GM18870 (cell line): ENCODE results near the gene ZSWIM6.

Experiments
- ATAC-seq: cut with Tn5 transposase; IDR thresholded peaks from one replicate; pipeline ENCODE4 v1.9.1; 2021; ENCODE audit warnings: moderate library complexity; ENCODE audit not compliant: unreplicated experiment

Gene ZSWIM6

DNA sequence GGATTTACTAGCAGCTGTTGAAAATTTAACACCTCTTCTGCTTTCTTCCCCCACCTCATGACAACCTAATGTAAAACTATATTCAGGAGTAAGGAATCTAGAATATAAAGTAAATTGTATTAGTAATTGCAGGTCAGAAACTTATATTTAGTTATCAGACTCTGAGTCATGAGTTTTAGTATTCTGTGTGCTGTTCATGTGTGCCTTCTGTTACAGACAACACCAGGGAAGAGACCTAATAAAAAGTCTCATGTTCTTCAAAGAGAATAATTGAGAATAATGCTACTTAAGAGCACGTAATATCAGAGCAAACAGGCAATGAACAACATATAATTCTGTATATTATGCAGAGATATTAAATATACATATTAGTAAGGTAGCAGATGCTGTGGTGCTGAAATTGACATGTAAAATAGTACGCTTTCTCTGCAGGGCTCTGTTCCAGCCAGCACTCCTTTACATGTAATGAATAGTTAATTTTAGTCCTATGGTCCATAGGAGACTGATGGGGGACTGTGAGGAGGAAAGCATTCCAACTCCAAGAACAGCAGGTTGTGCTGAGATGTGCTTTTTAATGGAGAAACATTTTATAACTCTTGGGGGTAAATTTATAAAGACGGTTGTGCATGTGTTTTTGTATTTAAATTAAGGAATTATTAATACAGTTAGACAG, 106.4 kb downstream of the ZSWIM6 start:
- no peak for ATAC-seq

DNA sequence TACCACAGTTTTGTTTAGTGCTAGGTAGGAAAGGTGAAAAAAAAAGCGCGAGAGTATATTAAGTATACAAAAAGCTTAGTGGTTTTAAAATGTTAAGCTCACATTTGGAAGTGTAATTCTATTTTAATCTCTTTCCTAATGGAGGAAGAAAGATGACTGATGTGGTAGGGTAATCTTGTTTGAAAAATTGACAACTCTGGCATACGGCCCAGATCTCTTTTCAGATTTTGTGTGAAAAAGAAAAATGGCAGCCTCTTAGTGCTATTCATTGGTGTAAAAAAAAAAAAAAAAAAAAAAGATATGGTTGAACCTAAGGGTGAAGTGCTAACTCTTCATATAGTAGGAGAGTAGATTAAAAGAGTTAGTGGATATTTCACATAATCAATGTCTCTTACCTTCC, 108.0 kb downstream of the ZSWIM6 start:
- no peak for ATAC-seq

DNA sequence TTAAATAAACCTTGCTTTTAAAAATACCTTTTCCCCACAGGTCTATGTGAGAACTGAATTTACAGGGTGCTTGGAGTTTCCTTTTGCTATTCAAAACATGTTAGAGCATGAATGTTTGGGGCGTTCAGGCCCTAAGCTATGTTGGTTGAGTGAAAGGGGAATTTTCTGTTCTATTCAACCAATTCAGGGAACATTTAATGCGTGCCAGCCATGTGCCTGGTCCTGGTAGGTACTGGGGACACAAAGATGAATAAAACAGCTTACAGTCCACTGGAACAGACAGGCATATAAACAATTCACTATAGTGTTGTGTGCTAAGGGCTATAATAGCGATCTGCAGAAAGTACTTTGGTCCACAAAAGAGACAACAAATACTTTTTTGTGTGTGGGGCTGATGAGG, 108.5 kb downstream of the ZSWIM6 start:
- ATAC-seq: no peak

DNA sequence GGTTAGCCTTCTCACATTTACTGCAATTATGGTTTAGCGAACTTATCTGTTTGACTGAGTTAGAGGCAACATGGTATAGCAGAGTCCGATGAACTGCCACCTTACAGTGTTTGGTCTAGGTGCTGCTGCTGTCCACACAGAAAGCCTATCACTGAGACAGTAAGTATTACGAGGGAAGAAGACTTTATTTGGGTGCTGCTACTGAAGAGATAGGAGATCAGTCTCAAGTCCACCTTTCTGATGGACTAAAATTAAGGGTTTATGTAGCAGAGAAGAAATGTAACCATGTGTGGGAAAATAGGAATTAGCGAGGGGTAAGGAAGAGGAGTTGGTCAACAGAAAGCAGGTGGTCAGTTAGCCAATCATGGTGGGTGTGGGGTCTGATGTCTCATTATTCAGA, 109.7 kb downstream of the ZSWIM6 start:
- ATAC-seq: no peak

DNA sequence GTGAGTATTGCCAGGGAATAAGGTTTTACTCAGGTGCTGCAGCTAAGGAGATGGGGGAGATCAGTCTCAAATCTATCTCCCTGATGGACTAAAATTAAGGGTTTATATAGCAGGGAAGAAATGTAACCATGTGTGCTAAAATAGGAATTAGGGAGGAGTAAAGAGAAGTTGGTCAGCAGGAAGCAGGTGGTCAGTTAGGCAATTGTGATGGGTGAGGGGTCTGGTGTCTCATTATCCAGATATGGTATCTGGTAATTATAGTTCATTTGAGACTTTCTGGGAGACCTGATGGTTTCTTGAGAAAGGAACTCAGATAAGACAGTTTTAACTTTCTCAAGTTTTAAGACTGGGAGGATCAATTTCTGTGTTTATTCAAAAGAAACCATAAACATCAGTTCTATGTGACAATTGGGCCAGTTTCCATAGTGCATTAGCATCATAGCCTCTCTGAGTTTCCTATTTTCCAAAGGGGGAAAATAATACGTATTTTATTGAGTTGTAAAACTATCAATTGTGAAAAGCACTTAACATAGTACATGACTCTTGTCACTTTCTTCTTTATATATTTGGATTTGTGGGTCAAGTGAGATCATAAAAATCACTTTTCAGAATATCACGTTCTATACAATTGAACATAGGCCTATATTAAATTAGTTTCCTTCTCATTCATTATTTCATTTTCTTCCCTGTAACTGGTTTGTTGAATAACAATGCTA, 115.9 kb downstream of the ZSWIM6 start:
- ATAC-seq: no peak

DNA sequence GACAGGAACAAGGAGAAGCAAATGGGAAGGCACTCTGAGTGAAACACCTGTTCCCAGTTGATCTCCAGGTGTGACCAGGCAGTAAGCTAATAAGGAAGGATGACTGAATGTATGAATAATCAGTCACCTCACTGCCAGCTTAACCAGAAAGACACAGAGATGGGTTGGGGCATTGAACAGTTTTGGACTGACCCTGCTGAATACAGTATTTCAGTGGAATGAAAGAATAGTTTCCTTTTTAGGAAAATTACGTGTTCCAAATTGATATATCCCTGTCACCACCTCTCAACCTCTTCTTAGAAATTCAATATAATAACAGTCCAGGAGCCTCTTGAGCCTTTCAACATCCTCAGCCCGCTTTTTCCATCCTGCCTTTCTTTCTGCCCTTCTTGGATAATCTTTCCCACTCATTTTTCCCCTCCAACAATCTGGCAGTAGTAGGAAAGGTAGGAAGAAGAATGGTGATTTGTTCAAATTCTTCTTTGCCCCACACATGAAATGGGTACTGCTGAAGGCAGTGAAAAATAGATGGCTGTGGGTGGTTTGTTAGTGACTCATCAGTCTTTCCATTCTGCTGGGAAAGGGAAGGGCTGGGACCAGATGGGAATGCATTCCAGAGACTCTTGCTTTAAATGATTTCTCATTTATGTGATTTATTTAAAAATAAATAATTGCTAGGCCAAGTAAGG, 117.9 kb downstream of the ZSWIM6 start:
- ATAC-seq: no peak

DNA sequence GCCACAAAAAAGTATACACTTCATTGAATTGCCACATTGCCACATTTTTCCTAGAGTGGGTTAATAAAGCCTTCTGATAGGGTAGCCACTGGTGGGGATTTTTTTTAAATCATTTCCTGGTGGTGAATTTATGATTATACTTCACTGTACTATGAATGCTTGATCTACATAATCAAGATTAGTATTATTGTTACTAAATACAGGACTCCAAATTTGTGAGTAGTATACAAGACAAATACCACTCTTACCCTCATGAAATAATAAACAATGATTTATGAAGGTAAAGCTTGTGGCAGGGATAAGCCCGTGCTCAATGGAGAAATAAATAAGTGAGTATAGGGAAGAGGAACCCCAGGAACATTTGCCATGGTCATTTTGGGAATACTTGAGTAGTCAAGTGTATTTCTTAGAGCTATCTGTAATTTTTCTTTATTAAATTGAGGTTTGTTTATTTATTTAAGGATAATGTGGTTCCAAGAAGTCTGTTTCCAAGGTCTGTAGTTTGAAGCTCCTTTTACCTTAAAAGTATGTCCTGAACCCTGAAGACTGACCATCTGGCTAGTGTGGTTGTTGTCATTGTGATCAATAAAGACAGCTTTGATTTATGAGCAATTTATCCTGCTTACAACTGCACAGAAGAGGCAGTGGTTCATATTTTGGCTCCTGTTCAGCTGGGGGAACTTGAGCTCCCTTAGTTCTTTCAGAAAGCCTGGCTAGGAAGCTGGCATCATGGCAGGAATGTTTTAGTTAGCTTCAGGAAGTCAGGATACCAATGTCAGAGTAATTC, 118.6 kb downstream of the ZSWIM6 start:
- no peak for ATAC-seq

DNA sequence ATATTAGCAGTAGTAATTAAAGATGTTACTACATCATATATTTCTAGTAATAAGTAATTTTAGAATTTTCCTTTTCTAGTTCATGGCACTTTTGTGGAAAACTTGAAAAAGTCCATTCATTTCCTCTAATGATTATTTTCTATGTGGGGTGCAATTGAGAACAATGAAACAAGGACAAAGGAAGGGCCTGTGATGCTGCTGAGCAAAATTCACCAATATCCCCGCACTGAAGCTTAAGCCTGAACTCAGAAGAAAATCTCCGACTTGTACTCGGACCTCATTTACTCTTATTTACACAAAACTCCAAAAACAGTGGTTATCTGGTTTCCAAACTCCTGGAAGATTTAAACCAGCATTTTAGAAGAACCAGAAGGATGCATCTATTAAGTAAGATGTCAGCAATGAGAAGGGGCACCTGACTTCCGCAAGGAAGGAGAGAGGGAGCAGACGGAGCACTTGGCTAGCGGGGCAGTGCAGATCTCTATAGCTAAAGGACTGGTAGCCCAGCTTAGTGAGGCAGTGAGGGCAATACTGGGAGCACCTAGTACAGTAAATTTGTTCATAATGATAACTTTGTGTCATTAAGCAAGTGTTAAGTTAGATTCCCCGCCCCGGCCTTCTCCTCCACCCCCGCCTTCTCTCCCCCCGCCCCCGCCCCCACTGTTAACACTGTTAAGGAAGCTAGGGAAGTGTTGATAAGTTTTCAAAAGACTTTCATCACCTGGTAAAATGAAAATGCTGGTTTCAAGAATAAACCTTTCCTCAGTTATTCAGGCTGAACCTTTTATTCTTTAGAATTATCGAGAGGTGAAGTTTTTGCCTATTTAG, 123.3 kb downstream of the ZSWIM6 start:
- no peak for ATAC-seq

DNA sequence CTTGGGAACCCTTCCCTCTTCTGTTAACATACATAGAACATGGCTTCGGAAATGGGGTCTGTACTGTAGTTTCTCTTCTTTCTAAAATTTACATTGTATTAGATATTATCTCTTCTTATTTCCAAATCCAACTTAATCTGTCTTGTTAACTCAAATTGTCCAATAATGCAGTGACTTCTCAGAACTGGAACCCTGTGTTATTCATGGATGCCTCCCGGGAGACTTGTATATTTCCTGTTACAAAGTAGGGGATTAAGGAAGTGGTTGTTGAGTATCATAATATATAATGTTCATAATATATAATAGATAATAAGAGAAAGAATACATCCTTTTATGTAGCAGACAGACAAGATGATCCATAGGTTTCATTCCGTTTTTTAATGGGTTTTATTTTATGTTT, 128.4 kb downstream of the ZSWIM6 start:
- no peak for ATAC-seq

DNA sequence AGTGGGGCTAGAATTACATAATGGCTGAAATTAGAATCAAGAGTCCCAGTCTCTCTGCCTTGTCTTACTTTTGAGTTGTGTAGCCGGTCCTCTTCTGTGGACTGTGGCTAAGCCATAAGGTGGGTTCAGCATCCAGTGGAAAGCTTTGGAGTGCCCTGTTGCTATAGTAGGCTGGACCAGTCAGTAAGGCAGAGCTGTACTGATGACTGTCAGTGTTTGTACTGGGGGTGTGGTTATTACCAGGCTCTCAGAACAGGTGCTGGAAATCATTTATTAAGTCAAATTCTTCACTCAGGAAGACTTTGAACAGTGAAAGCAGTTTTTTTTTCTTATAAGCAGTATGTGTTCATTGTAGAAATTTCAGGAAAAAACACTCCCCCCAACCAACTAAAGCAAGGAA, 129.4 kb downstream of the ZSWIM6 start:
- ATAC-seq: no peak

DNA sequence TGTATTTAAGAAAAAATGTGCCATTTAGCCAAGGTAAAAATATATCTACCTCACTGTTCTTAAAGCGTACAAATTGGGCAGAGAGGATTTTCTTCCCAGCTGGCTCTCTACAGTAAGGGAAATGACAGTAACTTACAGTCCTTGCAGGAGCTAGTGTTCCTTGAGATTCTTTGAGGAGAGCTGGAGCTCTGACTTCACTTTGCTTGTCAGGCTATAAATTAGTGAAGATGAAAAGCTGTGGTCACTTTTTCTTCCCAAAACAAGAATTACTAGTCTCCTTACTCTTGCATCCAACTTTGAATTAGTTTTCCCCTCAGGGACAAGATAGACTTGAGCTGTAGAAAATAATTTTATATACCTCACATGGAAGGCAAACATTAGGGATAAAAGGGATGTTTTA, 129.9 kb downstream of the ZSWIM6 start:
- no peak for ATAC-seq

DNA sequence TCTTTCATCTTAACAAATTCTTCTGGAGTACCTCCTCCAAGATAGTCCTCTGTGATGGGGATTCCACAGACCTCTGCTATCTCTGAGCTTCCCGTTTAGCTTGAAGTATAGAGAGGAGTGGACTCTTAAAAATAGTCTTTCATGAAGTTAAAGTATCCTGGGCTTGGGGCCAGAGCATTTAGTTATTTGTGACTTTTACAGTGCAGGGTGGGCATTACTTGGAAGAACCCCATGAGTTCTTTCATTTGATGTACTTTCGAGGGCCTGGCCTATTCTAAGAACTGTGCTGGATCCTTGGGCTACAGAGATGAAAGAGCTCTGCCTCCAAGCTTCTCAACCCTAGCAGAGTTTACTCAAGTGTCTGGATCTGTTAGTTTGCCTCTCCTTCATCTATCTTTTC, 131.5 kb downstream of the ZSWIM6 start:
- no peak for ATAC-seq

DNA sequence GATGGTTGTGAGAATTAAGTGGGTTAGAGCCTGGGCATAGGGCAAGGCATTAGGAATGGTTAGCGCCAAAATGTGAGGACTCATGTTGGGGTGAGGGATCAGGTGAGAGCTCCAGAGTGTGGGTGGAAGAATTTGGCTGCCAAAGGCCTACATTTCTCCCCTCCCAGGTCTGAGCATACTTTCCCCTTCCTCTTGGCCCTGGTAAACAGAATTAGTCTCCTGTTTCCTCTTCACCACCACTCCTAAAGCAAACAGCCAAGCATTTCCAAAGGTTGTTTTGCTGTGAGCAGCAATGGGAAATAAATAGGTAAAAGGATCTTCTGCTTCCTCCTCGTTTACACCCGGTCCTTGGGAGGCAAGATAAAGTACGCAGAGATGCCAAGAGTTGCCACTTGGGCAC, 132.5 kb downstream of the ZSWIM6 start:
- no peak for ATAC-seq

DNA sequence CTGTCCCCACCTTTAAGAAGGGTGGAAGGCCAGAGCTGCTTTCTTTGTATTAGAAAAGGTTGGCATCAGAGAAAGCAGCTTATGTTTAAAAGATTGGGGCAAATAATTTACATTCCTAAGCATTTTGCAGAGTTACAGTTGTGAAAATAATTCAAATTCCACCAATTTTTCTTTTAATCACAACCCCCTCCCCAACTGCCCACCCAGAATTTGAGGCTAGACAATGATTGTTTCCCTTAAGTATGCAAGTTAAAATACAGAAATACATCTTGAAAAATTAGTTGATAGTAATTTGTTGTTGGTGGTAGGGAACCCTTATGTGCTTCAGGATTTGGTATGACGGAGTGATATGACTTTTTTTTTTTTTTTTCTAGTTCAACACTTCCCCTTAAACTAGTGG, 133.0 kb downstream of the ZSWIM6 start:
- no peak for ATAC-seq

DNA sequence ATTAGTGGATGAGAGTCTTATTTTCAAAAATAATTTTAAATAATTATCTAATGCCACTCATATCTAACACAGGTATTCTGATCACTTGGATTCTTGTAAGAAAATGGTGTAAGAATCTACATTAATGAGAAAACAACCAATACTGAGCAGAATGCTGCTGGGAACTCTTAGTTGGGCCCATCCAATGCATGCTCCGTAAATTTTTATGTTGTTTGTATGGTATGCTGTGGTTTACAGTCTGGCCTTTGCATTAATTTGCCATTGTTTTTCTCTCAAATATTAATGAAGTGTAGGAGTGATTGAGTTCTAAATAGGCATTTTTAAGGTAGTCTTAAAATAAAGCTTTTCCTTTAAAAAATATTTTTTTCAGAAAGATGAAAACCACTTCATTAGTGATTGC, 133.4 kb downstream of the ZSWIM6 start:
- ATAC-seq: no peak

DNA sequence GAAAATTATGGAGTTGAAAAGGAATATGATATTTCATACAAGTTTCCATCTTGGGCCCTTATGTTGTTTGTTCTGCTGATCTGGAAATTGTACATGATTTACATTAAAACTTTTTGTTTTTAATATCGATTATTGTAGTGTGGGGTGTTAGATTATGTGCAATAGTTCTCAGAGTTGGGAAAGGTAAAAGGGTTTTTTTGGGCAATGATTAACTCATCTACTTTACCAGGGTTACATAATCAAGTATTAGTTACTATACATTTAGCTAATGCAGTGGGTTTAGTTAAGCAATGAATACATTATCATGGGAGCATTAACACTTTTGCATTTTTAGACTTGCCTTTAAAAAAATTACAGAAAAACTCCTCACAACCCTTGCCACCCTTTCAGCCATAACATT, 134.0 kb downstream of the ZSWIM6 start:
- ATAC-seq: no peak

DNA sequence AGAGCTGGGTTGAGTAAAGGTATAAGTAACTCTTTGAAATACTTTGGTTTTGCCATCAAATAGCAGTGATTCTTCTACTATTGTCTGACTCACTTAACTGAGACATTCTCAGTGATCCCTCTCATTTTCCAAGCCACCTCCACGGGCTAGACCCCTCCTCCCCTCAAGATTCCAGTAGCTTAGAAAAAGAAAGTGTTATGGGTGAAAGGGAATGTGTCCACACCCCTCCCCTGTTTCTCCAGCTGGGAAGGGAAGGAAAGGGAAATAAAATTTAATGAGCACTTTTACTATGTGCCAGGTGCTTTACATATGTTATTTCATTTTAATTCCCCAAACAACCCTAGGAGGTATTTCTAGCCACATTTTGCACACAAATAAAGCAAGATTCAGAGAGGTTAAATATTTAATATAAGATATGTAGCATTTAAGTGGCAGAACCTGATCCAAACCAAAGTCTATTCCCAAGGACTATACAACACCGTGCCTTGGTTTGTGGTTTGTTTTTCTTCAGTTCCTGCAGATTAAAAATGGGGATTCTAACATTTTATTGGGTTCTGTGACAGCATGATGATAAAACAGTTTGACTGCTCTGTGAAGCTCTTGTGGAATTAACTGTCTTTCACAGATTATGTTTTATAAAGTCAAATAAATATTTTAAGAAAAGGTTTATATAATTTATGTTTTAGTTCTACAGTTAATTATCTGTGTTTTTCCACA, 135.9 kb downstream of the ZSWIM6 start:
- ATAC-seq: no peak

DNA sequence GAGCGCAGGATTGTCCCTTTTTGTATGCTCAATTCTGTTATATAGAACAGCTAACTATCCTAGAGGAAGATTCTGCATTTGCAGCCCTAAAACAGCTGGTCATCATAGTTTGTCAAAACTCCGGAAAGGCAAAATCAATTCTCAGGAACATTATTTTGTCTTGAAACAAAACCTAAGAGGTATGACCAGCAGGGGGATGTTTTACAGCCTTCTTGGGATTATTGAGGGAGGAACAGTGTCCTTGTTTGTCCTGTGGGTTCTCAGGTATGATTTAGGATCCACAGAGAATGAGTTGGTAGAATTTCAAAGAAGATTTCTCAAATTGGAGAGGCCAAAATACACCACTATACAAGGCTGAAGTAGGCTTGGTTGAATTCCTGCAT, 136.4 kb downstream of the ZSWIM6 start:
- ATAC-seq: no peak

DNA sequence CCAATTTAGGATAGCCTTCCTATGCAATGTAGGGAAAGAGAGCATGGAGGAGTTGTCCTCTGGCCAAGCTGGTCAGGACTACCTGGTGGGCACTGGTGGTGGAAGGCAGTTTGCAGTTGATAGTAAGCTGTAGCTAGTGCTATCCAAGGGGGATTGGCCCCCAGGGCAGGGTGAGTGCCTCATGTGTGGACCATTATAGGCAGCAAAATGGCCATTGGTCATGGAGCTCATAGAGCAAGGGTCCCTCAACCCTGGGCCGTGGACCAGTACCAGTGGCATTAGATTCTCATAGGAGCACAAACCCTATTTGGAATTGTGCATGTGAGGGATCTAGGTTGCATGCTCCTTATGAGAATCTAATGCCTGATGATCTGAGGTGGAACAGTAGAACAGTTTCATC, 139.3 kb downstream of the ZSWIM6 start:
- ATAC-seq: no peak
